A204.1 (cell line): ENCODE data around the gene MTF1.
"Not testable (repeated sequence)": the region's sequence is repeated elsewhere in the genome, so short reads cannot be mapped to it uniquely, and the experiment has no call there.

ENCODE experiments used
- FAIRE-seq: peaks from 2 replicates; lab custom pipeline; 2012; peaks lifted over from hg19 to GRCh38; lab: Jason Lieb, UNC

Gene MTF1

GRCh38 chr1:37792943-37793686 lies 66.3 kb downstream of the MTF1 start:
- no peak for FAIRE-seq

- FAIRE-seq = no peak
Measured at GRCh38 chr1:37782491-37782890, 76.9 kb downstream of the MTF1 start.

- FAIRE-seq = no peak
Measured at GRCh38 chr1:37778654-37779053, 80.7 kb downstream of the MTF1 start.

GRCh38 chr1:37776946-37777516 lies 82.4 kb downstream of the MTF1 start:
- no peak for FAIRE-seq

GRCh38 chr1:37771440-37771839 lies 88.0 kb downstream of the MTF1 start:
- not testable (repeated sequence) for FAIRE-seq

- no peak for FAIRE-seq
Measured at GRCh38 chr1:37767488-37767887, 91.9 kb downstream of the MTF1 start.

GRCh38 chr1:37765916-37766664 lies 93.3 kb downstream of the MTF1 start:
- FAIRE-seq = no peak

- FAIRE-seq = no peak
Measured at GRCh38 chr1:37764888-37765441, 94.4 kb downstream of the MTF1 start, which contains the start of gene EPHA10. EPHA10 (minus strand) TSS chr1:37765120; CDS start chr1:37765066, 54 bp downstream.

GRCh38 chr1:37764414-37764825 lies 95.0 kb downstream of the MTF1 start:
- no peak for FAIRE-seq

- no peak for FAIRE-seq
Measured at GRCh38 chr1:37763791-37764413, 95.5 kb downstream of the MTF1 start.

- FAIRE-seq = no peak
Measured at GRCh38 chr1:37762516-37762915, 96.9 kb downstream of the MTF1 start.

GRCh38 chr1:37761416-37762095 lies 97.8 kb downstream of the MTF1 start:
- FAIRE-seq = no peak
